Upper lobe of left lung (tissue), 4 donors: ENCODE measurements around the gene EIF5B.

Experiments used
- EP300 ChIP-seq, 4 donors: sonication (generic); formaldehyde crosslinking; IDR thresholded peaks; one replicate each; pipeline ENCODE4 v1.5.1; 2017; ENCODE audit warnings: antibody characterized with exemption in 4 of 4, control low read depth in 2 of 4
- POLR2A ChIP-seq, 4 donors: fragments of 450-650 bp; IDR thresholded peaks; one replicate each; pipeline ENCODE4 v1.5.1; 2016 to 2017; ENCODE audit warnings: antibody characterized with exemption in 4 of 4, mild to moderate bottlenecking in 2 of 4
- POLR2AphosphoS5 ChIP-seq, 2 donors: sonication (generic); formaldehyde crosslinking; IDR thresholded peaks; one replicate each; pipeline ENCODE4 v1.5.1; 2017; ENCODE audit warnings: antibody characterized with exemption in 2 of 2
- TF ChIP-seq, protein P1 (sequence below), 6 experiments: fragments of 450-650 bp in 4 of 6; fragments of 200-600 bp in 2 of 6; sonication (generic) in 2 of 6; IDR thresholded peaks; one replicate each; pipeline ENCODE4 v1.5.1; 2016 to 2019; ENCODE audit warnings: antibody characterized with exemption in 6 of 6

DNA sequence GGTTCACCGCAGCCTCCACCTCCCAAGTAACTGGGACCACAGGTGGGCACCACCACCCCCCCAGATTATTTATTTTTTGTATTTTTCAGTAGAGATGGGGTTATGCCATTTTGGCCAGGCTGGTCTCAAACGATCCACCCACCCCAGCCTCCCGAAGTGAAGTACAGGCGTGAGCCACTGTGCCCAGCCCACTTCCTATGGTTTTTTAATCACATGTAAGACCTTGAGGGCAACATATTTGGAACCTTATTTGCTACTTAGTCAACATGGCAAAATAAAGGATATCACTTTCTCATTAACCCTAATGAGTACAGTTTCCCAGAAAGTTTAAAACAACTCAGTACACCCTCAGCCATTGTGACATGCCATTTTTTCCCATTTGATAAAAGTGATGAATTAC lies 64.7 kb downstream of the EIF5B start:
- TF ChIP-seq POLR2AphosphoS5 (IDR thresholded peaks at IDR 0.05) (no peak), EP300 (IDR thresholded peaks at IDR 0.05) (no peak), POLR2A (IDR thresholded peaks at IDR 0.05) (no peak)
- TF ChIP-seq, protein P1, sequence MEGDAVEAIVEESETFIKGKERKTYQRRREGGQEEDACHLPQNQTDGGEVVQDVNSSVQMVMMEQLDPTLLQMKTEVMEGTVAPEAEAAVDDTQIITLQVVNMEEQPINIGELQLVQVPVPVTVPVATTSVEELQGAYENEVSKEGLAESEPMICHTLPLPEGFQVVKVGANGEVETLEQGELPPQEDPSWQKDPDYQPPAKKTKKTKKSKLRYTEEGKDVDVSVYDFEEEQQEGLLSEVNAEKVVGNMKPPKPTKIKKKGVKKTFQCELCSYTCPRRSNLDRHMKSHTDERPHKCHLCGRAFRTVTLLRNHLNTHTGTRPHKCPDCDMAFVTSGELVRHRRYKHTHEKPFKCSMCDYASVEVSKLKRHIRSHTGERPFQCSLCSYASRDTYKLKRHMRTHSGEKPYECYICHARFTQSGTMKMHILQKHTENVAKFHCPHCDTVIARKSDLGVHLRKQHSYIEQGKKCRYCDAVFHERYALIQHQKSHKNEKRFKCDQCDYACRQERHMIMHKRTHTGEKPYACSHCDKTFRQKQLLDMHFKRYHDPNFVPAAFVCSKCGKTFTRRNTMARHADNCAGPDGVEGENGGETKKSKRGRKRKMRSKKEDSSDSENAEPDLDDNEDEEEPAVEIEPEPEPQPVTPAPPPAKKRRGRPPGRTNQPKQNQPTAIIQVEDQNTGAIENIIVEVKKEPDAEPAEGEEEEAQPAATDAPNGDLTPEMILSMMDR (IDR thresholded peaks at IDR 0.05) = no peak
